Measurements from ENCODE around the gene SCAF1.
A peak's percentile ranks its signal among the peaks of the same experiment; 100 is the strongest.

Gene SCAF1

GRCh38 chr19:49645592-49645991, 3.6 kb downstream of the SCAF1 start:
- no peak for DNase-seq

- no peak for DNase-seq
Measured at GRCh38 chr19:49645995-49646394, 4.0 kb downstream of the SCAF1 start.

GRCh38 chr19:49646586-49646985, 4.6 kb downstream of the SCAF1 start:
- DNase-seq, result no peak

GRCh38 chr19:49651029-49651819, 9.2 kb downstream of the SCAF1 start:
- no peak for DNase-seq

GRCh38 chr19:49651820-49652550, 10.0 kb downstream of the SCAF1 start:
- no peak for DNase-seq

- DNase-seq, result no peak
Measured at GRCh38 chr19:49652551-49653465, 10.8 kb downstream of the SCAF1 start.

- no peak for DNase-seq
Measured at GRCh38 chr19:49653466-49653806, 11.4 kb downstream of the SCAF1 start.

GRCh38 chr19:49654581-49654980, 12.6 kb downstream of the SCAF1 start:
- no peak for DNase-seq

- no peak for DNase-seq
Measured at GRCh38 chr19:49655570-49656455, 13.8 kb downstream of the SCAF1 start.

- no peak for DNase-seq
Measured at GRCh38 chr19:49656456-49657109, 14.6 kb downstream of the SCAF1 start.

GRCh38 chr19:49657493-49658138, 15.6 kb downstream of the SCAF1 start:
- DNase-seq, result no peak

- no peak for DNase-seq
Measured at GRCh38 chr19:49658139-49658517, 16.1 kb downstream of the SCAF1 start.

GRCh38 chr19:49658566-49659442, 16.8 kb downstream of the SCAF1 start:
- no peak for DNase-seq

- no peak for DNase-seq
Measured at GRCh38 chr19:49660338-49660961, 18.4 kb downstream of the SCAF1 start.

GRCh38 chr19:49662011-49662410, 20.0 kb downstream of the SCAF1 start:
- no peak for DNase-seq

GRCh38 chr19:49663224-49663623, 21.2 kb downstream of the SCAF1 start:
- no peak for DNase-seq

- DNase-seq, result peak; percentile 82
Measured at GRCh38 chr19:49664171-49665035, 22.4 kb downstream of the SCAF1 start.

- no peak for DNase-seq
Measured at GRCh38 chr19:49665036-49665350, 23.0 kb downstream of the SCAF1 start.

Data from NCI-H1105 treated with DMSO at 0.1 percent for 48 hours (cell line).